Fibroblast of lung (primary cell): ENCODE results near the gene FAM43B. TPM values are rescaled to one million over a fixed set of nuclear protein-coding genes. Genes with fewer than 3 reads are reported as not detected.

Source experiments
- DNase-seq, 2 donors: peaks; one replicate each; pipeline versions ENCODE4 v3.0.0 to v3.0.0-alpha.2; 2010; ENCODE audit warnings: low read depth in 2 of 2
- H2AFZ ChIP-seq: 2 replicates; pipeline ENCODE4 v1.5.1; 2012; ENCODE audit warnings: low read length, control low read depth, inconsistent platforms
- H3K27ac ChIP-seq: 2 replicates; pipeline ENCODE4 v1.5.1; 2011; ENCODE audit warnings: low read length, control low read depth; ENCODE audit not compliant: insufficient read depth
- H3K27me3 ChIP-seq: 2 replicates; pipeline ENCODE4 v1.5.1; 2011; ENCODE audit warnings: mild to moderate bottlenecking, low read length; ENCODE audit not compliant: control insufficient read depth, insufficient read depth
- H3K36me3 ChIP-seq: 2 replicates; pipeline ENCODE4 v1.5.1; 2011; ENCODE audit warnings: low read length; ENCODE audit not compliant: control insufficient read depth, insufficient read depth
- H3K4me1 ChIP-seq: 2 replicates; pipeline ENCODE4 v1.5.1; 2011; ENCODE audit warnings: low read length; ENCODE audit not compliant: control insufficient read depth, insufficient read depth; ENCODE audit errors: extremely low read depth
- H3K4me2 ChIP-seq: 2 replicates; pipeline ENCODE4 v1.5.1; 2011; ENCODE audit warnings: low read length, control low read depth; ENCODE audit not compliant: insufficient read depth; ENCODE audit errors: extremely low read depth
- H3K4me3 ChIP-seq, 4 experiments: fragments of 200-600 bp in 1 of 4; sonication (generic) in 1 of 4; replicated peaks in 1 of 4; 2 replicates each; pipeline ENCODE4 v1.5.1; 2011 to 2016; ENCODE audit warnings: low read length in 4 of 4, low read depth in 3 of 4, mild to moderate bottlenecking in 3 of 4, control low read depth in 2 of 4, inconsistent platforms in 1 of 4, mixed read lengths in 1 of 4; ENCODE audit not compliant: insufficient read depth in 1 of 4; ENCODE audit errors: control extremely low read depth in 1 of 4
- H3K79me2 ChIP-seq: 2 replicates; pipeline ENCODE4 v1.5.1; 2012; ENCODE audit warnings: mild to moderate bottlenecking, low read length, inconsistent platforms; ENCODE audit not compliant: control insufficient read depth, insufficient read depth
- H3K9ac ChIP-seq: 2 replicates; pipeline ENCODE4 v1.5.1; 2011; ENCODE audit warnings: mild to moderate bottlenecking, low read length, control low read depth; ENCODE audit not compliant: insufficient read depth
- H3K9me3 ChIP-seq: 2 replicates; pipeline ENCODE4 v1.5.1; 2012; ENCODE audit warnings: low read depth, low read length; ENCODE audit not compliant: control insufficient read depth, insufficient read depth
- H4K20me1 ChIP-seq: 2 replicates; pipeline ENCODE4 v1.5.1; 2011; ENCODE audit warnings: low read length; ENCODE audit not compliant: control insufficient read depth, insufficient read depth; ENCODE audit errors: extremely low read depth
- EZH2 ChIP-seq: IDR thresholded peaks from 2 replicates; pipeline ENCODE4 v1.5.1; 2012; ENCODE audit warnings: low read length, control low read depth, mild to moderate bottlenecking; ENCODE audit errors: missing control alignments
- polyA plus RNA-seq, 2 donors: library from polyadenylated mRNA; depleted of rRNA in 1 of 2; stranded (reverse) in 1 of 2; unstranded in 1 of 2; fragments of >200 nt; gene quantifications; 2 replicates each; pipeline ENCODE4 v1.2.1, GENCODE V29; 2011 to 2012; ENCODE audit warnings: missing spikeins in 1 of 2
- total RNA-seq: library from RNA; depleted of rRNA; stranded (reverse); fragments of >200 nt; gene quantifications from 2 replicates; pipeline ENCODE4 v1.2.1, GENCODE V29; 2014
- TF ChIP-seq, protein P1 (sequence below), 2 donors: IDR thresholded peaks in 1 of 2; conservative IDR thresholded peaks in 1 of 2; 1 replicate in 1 of 2; 2 replicates in 1 of 2; pipeline ENCODE4 v1.5.1; 2011 to 2012; ENCODE audit warnings: low read length in 2 of 2, control low read depth in 1 of 2, inconsistent platforms in 1 of 2, low read depth in 1 of 2, mild to moderate bottlenecking in 1 of 2

FAM43B gene
- total and polyA plus RNA-seq, 2 donors (not counting 1 experiment from before 2014, with no cell fraction given), result not detected

- no peak overlapping the region for H3K4me2 ChIP-seq
- H4K20me1 ChIP-seq, result no peaks in the 10 kb centered on the region
- H3K4me3 ChIP-seq, result no peak overlapping the region
- H3K36me3 ChIP-seq, result no peaks in the 10 kb centered on the region
- TF ChIP-seq, protein P1, sequence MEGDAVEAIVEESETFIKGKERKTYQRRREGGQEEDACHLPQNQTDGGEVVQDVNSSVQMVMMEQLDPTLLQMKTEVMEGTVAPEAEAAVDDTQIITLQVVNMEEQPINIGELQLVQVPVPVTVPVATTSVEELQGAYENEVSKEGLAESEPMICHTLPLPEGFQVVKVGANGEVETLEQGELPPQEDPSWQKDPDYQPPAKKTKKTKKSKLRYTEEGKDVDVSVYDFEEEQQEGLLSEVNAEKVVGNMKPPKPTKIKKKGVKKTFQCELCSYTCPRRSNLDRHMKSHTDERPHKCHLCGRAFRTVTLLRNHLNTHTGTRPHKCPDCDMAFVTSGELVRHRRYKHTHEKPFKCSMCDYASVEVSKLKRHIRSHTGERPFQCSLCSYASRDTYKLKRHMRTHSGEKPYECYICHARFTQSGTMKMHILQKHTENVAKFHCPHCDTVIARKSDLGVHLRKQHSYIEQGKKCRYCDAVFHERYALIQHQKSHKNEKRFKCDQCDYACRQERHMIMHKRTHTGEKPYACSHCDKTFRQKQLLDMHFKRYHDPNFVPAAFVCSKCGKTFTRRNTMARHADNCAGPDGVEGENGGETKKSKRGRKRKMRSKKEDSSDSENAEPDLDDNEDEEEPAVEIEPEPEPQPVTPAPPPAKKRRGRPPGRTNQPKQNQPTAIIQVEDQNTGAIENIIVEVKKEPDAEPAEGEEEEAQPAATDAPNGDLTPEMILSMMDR (conservative IDR thresholded peaks at IDR 0.05 in 1 of 2, IDR thresholded peaks at IDR 0.05 in 1 of 2; ENCODE audit: low read depth in 1 of 2, low read length in 2 of 2), result no peak
- TF ChIP-seq EZH2, result no peak
- H3K9me3 ChIP-seq, result no peaks in the 10 kb centered on the region
- H3K9ac ChIP-seq, result no peak overlapping the region
- no peak for DNase-seq
- no peaks in the 10 kb centered on the region for H3K79me2 ChIP-seq
- H3K4me1 ChIP-seq, result no peaks in the 10 kb centered on the region
- H3K27ac ChIP-seq, result no peak overlapping the region
- peaks cover 11% of the 10 kb centered on the region for H3K27me3 ChIP-seq
- no peak overlapping the region for H2AFZ ChIP-seq
These were observed 17.2 kb downstream of the FAM43B start for GRCh38 chr1:20569523-20570098.

DNA sequence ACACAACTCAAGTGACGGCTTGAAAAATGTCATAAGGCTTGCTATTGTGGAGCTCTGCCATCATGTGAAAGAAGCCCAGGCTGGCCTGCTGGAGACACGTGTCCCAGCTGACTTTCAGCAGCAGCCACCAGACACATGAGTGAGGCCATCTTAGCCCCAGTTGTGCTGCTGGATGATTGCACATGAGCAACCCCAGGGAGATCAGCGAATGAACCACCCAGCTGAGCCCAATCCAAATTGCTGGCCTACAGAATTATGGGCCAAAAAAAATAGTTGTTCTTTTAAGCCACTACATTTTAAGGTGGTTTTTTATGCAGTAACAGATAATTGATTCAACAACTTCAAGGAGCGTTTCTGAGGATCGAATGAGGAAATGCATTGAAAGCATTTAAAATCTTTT lies 19.1 kb downstream of the FAM43B start:
- no peaks in the 10 kb centered on the region for H3K79me2 ChIP-seq
- no peak overlapping the region for H2AFZ ChIP-seq
- no peaks in the 10 kb centered on the region for H3K4me1 ChIP-seq
- H3K9me3 ChIP-seq, result no peaks in the 10 kb centered on the region
- H3K9ac ChIP-seq, result no peak overlapping the region
- H3K4me3 ChIP-seq, result no peak overlapping the region
- H4K20me1 ChIP-seq, result no peaks in the 10 kb centered on the region
- no peak overlapping the region for H3K27ac ChIP-seq
- peaks cover 8% of the 10 kb centered on the region for H3K27me3 ChIP-seq
- no peak for TF ChIP-seq EZH2
- TF ChIP-seq, protein P1 (conservative IDR thresholded peaks at IDR 0.05 in 1 of 2, IDR thresholded peaks at IDR 0.05 in 1 of 2; ENCODE audit: low read depth in 1 of 2, low read length in 2 of 2), result no peak
- no peak overlapping the region for H3K4me2 ChIP-seq
- DNase-seq, result no peak
- H3K36me3 ChIP-seq, result no peaks in the 10 kb centered on the region

DNA sequence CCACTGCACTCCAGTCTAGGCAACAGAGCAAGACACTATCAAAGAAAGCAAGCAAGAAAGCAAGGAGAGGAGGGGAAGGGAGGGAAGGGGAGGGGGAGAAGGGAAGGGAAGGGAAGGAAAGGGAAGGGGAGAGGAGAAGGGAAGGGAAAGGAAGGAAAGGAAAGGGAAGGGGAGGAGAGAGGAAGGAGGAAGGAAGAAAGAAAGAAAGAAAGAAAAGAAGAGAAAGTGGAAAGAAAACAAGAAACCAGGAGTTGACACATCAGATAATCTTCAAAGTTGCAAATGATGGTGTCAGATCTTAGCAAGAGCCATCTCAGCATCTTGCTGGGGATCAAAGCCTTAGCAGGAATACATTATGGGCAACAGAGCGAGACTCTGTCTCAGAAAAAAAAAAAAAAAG lies 21.6 kb downstream of the FAM43B start:
- H3K27ac ChIP-seq, result no peak overlapping the region
- no peaks in the 10 kb centered on the region for H3K79me2 ChIP-seq
- H3K27me3 ChIP-seq, result peaks cover 8% of the 10 kb centered on the region
- H3K36me3 ChIP-seq, result no peaks in the 10 kb centered on the region
- H3K9me3 ChIP-seq, result no peaks in the 10 kb centered on the region
- no peak overlapping the region for H3K4me2 ChIP-seq
- no peak overlapping the region for H3K4me3 ChIP-seq
- no peaks in the 10 kb centered on the region for H4K20me1 ChIP-seq
- H2AFZ ChIP-seq, result no peak overlapping the region
- no peak for DNase-seq
- no peaks in the 10 kb centered on the region for H3K4me1 ChIP-seq
- no peak for TF ChIP-seq EZH2
- TF ChIP-seq, protein P1 (conservative IDR thresholded peaks at IDR 0.05 in 1 of 2, IDR thresholded peaks at IDR 0.05 in 1 of 2; ENCODE audit: low read depth in 1 of 2, low read length in 2 of 2), result no peak
- no peak overlapping the region for H3K9ac ChIP-seq
